ENCODE measurements around the gene ODC1.
"Not testable (repeated sequence)": the region's sequence is repeated elsewhere in the genome, so short reads cannot be mapped to it uniquely, and the experiment has no call there.

The ODC1 gene

DNA sequence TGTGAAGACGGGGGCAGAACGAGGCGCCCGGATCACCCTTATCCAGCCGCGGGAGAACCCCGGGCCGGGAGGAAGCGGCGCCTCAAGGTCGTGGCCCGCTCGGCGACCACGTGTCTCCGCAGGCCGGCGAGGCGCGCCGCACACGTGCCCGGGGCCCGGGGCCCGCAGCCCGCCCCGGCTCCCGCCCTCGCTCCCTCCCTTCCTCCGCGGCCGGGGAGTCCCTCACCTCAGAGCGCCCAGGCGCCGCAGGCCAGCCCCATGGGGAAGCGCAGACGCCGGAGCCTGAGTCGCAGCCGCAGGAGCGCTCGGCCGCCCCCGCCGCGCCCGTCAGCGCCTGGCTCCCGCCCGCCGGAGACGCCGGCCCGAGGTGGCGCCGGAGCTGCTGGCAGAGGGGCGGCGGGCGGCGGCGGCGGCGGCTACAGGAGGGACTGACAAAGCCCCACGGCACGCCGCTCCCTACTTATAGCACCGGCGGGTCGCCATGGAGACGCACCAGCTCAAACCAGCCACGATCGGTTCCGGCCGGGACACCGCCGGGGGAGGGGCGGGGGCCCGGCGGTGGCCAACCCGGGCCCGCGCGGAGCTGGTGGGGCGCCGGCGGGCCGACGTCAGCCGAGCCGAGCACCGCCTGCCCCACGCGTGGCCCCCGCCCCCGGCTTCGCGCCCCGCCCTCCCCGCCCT, at the start of gene ODC1:
Gene ODC1, minus strand, starts transcription at position 433 of the 681 bp plus-strand sequence. CDS start 3,295 bp downstream, outside the sequence.
- peak; percentile 88 for DNase-seq (ENCODE audit: low spot score)

DNA sequence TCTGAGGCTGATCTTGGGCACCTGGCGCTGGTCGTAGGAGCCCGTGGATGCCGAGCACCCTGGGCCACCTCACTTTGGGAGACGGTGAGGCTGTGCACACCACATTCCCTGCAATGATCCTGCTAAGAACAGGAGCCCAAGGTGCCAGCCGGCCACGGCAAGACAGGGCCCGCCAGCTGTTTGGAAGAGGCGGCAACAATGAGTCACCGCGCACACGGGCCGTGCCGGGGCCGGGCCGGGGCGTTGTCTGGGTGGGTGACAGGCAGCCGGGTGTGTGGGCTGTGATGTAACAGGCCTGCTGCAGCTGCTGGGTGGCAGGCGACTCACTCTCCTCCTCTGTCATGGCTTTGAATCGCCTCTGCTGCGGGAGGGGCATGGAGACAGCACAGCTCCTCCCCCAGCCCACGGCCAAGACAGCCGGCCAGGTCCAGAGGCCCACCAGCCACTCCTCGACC, 49.7 kb upstream of the ODC1 start:
- peak; percentile 5 for DNase-seq (ENCODE audit: low spot score)

DNA sequence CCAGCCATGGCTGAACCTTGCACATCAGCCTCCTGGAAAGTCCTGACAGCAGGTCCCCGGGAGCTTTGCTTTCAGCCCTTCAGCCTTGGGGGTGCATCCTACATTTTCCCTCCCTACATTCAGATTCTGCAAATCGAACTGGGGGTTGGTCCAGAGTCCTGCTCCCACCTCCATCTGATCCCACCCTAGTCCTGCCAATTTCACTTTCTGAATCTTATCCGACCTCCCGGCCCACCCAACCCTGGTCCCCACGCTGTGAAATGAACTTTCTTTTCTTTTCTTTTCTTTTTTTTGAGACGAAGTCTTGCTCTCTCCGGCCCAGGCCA, 47.8 kb upstream of the ODC1 start:
- DNase-seq (ENCODE audit: low spot score) = no peak

DNA sequence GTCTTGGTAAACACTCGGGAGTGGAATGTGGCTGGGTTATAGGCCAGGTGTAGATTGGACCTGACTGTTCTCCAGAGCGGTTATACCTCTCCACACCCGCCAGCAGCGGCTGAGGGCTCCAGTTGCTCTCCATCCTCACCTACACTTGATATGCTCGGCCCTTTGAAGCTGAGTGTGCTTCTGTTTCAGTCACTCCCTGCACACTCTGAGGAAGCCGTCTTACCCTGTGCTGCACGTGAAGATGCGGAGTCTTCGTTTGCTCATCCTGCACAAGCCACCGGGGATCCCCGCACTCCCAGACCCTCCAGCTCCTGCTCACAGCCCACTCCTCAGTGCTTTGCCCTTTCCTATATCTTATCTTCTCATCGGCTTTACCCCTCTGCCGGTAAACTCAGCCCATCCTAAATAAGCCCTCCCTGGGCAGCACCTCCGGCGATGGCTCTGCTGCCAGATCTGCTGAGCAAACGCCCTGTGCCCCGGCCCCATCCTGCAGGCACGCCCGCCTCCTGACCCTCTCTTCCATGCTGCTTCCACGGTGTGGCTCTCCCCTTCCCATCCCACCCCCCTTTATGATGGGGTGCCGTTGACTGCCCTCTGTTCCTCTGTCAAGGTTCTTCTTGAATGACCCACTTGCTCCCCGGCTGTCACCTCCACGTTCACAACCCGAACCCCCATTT, 47.3 kb upstream of the ODC1 start:
- DNase-seq (ENCODE audit: low spot score) = no peak

DNA sequence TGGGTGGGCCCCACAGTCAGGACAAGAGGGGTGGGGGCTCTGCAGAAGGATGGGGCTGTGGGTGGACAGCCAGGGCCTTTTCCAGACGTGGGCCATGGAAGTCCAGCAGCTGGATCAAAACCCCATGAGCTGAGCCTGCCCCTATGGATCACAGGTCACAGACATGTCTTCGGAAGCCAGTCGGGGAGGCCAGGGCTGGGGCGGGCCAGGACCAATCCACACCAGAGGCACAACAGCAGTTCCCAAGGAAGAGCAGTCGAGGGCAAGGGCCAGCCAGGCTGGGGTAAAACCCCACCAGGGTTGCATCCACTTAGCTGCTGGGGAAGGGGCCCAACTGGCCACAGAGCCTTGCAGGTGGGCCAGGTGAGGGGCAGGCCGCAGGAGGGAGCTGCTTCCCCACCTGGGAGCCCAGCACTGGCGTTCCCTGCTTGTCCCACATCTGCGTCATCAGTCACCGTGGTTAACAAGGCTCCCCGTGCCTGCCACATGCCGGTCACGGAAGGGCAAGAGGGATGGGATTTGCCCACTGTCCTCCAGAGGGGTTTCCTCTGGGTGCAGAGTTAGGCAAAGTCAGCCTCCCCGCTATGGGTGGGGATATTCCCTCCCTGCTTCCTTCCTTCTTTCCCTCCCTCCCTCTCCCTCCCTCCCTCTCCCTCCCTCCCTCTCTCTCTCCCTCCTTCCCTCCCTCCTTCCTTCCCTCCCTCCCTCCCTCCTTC, 46.4 kb upstream of the ODC1 start:
- DNase-seq (ENCODE audit: low spot score) = no peak

DNA sequence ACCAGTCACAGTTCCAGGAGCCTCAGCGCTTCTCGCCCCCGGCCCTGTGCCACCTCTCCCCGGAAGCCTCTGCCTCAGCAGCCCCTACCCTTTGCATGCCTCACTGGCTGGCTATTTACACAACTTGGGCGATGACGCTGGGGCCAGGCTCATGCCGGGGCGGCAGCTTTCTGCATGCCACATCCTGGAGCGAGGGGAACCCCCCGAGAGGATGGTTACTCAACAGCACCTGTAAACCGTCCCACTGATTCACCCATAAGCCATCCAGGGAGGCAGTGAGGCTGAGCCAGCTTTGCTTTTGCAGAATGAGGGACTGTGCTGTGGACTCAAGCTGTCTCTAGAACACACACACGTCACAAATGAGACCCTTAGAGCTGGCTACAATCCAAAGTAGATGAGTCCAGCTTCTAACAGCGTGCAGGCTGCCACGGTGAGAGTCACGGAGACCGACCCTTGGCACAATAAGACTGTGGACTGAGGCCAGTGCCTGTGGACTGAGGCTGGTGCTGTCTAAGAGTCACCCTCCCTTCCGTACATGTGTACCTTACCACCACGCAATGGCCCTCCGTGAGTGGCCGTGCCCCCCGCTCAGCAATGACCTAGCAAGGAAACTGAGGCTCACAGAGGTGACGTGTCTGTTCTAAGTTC, 45.6 kb upstream of the ODC1 start:
- DNase-seq (ENCODE audit: low spot score) = no peak

DNA sequence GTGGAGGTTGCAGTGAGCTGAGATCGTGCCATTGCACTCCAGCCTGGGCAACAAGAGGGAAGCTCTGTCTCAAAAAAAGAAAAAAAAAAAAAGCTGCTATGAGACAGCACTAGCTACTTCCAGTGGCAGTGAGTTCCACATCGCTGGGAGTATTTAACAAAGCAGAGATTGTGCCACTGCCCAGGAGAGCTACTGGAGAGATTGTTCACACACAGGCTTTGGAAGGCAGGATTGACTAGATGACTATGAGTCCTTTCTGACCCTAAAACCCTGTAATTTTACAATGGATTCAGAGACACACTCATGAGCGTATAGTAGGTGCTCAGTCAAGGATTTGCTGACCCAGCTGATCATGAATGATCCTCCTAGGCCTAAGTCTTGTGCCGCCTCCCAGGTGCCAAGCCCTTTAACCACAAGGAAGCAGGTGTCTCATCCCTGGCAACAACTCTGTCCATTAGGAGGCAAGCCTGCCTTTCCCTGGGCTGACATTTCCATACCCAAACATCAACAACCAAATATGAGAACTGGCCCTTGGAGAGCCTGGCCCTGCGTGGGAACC, 45.0 kb upstream of the ODC1 start:
- DNase-seq (ENCODE audit: low spot score) = no peak

DNA sequence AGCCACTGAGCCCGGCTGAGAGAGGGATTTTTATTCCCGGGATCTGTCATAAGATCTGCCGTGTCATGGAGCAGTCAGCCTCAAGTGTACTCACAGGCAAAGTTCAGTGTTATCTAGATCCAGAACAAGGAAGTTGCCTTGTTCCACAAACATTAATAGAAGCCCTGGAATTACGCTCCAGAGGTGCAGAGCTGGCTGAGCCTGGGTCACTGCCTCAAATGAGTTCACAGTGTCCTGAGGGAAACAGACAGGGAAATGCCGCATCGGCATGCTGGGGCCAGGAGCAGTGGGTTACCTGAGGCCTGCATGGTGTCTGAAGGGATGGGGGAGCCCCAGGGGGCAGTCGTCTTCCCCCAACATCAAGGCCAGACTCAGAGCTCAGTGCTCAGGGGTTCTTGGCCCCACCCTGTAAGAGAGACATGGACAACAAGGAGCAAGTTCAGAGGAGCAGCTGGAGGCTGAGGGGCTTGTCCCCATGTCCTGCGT, 42.7 kb upstream of the ODC1 start:
- no peak for DNase-seq (ENCODE audit: low spot score)

DNA sequence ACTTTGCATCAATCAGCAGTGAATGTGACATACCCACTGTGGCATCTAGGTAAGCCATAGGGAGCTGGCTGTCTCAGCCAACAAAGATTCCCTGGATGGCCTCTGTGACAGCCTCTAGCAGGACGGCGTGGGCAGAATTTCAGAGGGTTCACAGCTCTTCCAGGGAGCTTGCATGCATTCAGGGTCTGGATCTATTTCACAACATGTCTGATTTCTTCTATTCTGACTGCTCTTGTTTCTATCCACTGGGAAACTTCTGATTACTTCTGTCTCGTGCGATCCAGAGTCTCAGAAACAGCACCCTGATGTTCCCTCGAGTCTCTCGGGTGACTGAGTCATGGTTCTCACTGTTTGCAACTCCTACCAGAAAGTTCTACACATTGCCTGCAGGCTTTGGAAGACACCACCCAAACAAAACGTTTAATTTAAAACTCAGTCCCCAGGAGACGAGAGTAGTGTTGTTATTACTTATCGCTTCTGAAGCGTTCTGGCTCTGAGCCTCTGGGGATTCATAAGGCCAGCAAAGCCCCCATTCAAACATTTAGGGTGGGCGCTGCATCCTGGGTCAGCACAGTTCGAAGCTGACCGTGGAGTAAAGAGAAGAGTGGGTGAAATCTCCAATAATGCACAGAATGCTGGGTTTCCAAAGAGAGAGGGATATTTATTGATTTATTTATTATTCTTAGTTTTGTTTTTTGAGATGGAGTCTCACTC, 41.9 kb upstream of the ODC1 start:
- no peak for DNase-seq (ENCODE audit: low spot score)

DNA sequence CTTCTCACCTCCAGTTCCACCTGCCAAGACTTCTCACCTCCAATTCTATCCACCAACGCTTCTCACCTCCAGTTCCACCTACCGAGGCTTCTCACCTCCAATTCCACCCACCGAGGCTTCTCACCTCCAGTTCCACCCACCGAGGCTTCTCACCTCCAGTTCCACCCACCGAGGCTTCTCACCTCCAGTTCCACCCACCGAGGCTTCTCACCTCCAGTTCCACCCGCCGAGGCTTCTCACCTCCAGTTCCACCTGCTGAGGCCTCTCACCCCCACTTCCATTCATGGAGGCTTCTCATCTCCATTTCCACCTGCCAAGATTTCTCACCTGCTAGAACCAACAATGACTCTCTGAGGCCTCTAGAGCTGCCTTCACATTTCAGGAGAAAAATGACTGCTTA, 40.0 kb upstream of the ODC1 start:
- DNase-seq (ENCODE audit: low spot score) = not testable (repeated sequence)

DNA sequence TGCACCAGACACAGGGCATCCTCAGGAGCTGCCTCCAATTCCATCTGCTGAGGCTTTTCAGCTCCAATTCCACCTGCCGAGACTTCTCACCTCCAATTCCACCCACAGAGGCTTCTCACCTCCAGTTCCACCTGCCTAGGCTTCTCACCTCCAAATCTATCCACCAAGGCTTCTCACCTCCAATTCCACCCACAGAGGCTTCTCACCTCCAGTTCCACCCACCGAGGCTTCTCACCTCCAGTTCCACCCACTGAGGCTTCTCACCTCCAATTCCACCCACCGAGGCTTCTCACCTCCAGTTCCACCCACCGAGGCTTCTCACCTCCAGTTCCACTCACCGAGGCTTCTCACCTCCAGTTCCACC, 39.6 kb upstream of the ODC1 start:
- not testable (repeated sequence) for DNase-seq (ENCODE audit: low spot score)

DNA sequence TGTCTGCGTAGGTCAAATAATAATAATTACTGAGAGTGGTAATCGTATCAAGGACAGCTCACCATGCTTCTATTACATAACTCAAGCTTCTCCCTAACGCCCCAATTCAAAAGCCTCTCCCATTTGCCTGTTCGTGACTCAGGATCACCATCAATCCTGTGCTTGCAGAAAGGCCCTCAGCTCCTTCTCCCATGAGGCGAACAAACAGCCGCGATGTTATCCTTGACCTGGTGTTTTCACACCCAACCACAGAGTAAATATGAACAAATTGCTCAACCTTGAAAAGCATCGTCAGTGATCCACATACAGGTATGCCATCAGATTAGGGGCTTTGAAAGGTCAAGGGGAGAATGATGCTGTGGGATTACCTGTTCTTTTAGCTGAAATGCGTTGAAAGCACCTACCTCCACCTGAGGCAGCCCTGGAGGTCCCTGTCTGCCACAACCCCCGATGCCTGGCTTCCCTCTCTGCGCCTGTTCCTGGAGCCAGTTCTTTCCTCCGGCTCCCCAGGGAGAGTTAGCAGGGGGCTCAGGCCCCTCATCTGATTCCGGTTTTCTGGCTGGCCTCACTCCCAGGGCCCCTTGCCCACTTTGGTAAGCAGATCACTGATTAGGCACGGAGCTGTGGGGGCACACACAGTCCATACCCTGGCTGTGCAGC, 39.1 kb upstream of the ODC1 start:
- DNase-seq (ENCODE audit: low spot score) = no peak

DNA sequence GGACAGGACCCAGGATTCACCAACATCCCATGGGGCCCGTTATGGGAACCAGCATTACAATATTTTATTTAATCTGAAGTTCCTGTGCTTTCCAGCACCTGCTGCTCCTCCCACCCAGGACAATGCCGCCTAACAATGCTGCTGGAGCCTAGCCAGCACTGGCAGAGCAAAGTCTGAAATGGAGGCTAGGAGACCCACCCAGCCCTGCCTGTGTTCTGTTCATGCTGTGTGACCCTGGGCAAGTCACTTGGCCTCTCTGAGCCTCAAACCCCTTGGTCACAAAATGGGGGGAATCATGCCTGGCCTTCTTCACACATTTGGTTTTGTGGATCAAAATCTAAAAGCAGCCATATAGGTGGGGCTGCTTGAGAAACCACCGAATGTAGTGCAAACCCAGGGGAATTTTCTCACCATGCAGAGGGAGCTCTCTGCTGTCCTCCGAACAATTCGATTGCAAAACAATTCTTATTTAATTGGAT, 38.5 kb upstream of the ODC1 start:
- DNase-seq (ENCODE audit: low spot score) = no peak

DNA sequence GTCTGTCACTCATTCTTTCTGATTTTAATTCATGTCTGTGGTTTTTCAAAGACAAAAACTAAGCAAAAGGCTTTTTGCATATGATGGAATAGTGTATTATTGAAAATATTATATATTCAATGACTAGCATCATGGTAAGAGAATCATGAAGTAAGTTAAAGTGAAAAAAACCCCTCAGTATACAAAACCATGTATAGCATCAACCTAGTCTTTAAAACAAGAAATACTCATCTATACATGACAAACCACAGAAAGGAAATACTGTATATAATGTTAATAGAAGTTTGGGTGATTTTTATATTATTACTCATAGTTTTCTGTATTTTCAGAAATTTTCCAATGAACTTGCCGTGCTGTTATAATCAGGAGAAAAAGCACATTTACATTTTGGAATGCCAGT, 38.0 kb upstream of the ODC1 start:
- no peak for DNase-seq (ENCODE audit: low spot score)

DNA sequence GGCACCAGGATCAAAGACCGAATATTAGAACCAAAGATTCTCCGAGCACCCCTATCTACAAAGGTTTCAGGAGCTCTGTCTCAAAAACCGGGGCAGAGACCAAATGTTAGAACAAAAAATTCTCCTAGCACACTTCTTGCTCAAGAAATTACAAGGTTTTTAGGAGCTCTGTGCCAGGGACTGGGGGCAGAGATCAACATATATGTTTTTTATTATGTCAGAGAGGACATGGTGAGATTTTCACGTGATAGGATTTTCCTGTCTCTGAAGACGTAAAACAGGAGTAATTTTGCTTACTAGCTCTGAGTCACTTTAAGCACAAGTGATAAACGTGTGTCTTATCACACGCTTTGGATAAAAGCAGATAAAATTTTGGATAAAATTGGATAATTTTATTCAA, 34.8 kb upstream of the ODC1 start:
- DNase-seq (ENCODE audit: low spot score) = no peak

DNA sequence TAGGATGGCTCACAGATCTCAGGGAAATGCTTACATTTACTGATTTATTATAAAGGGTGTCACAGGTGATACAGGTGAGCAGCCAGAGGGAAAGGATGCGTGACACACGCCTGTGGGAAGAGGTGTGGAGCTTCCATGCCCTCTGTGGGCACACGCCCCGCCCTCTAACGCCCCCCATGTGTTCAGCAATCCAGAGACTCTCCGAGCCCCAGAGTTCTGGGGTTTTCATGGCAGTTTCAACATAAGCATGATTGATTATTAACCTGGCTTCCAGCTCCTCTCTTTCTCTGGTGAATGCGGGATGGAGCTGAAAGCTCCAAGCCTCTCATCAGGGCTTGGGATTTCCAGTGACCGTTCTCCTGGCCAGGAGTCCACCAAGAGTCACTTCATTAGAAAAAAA, 34.3 kb upstream of the ODC1 start:
- no peak for DNase-seq (ENCODE audit: low spot score)

DNA sequence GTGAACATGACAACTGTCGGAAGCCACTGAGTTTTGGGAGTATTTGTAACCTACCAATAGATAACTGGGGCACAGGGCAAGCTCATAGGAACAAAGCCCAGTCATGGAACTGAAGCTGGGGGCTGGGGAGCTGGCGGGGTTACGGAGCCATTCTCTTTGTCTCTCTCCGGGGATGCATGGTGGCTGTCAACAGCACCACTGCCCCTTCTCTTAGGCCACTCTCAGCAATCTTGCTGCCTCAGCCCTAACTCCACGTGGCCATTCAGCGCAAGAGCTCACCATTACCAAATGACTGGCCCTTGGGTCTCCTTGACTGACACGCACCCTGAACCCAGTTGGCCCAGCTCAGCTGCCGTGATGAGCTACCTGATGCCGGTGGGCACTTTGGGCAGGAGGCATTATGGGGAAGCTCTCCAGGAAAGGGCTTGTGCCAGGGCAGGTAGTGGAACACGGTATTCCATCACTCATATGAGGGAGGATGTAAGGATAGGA, 33.6 kb upstream of the ODC1 start:
- no peak for DNase-seq (ENCODE audit: low spot score)

DNA sequence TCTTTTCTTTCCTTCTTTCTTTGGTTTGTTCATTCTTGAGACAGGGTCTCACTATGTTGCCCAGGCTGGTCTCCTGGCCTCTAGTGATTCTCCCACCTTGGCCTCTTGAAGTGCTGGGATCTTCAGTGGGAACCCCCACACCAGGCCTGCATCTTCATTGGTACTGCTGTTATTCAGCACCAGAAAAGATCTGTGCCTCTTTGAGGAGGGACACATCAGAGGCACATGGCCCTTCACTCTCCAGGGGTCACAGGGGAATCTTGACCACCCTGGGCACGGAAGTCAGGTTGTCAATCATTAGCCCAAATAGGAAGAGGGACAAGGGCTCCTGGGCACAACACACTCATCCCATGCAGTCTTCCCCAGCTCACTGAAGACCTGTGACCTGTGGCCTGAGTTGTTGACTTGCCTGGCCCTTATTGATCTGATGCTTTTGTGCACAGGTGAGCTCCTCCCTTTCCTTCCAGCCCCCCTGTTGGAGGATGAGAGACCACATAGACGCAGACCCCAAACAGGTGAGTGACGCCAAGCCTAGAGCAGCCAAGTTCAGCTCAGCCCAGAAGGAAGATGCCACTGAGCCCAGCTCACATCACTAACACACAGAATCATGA, 33.0 kb upstream of the ODC1 start:
- DNase-seq (ENCODE audit: low spot score) = no peak

DNA sequence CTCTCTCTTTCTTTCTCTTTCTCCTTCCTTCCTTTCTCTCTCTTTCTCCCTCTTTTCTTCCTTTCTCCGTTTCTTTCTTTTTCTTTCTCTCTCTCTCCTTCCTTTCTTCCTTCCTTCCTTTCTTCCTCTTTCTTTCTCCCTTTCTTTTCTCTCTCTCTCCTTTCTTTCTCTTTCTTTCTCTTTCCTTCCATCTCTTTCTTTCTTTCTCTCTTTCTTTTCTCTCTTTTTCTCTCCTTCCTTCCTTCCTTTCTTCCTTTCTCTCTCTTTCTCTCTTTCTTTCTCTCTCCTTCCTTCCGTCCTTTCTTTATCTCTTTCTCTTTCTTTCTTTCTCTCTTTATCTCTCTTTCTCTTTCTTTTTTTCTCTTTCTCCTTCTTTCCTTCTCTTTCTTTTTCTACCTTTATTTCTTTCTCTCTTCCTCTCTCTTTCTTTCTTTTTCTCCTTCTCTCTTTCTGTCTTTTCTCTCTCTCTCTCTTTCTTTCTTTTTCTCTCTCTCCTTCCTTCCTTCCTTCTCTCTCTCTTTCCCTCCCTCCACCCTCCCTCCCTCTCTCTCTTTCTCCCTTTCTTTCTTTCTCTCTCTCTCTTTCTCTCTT, 32.3 kb upstream of the ODC1 start:
- DNase-seq (ENCODE audit: low spot score) = no peak

DNA sequence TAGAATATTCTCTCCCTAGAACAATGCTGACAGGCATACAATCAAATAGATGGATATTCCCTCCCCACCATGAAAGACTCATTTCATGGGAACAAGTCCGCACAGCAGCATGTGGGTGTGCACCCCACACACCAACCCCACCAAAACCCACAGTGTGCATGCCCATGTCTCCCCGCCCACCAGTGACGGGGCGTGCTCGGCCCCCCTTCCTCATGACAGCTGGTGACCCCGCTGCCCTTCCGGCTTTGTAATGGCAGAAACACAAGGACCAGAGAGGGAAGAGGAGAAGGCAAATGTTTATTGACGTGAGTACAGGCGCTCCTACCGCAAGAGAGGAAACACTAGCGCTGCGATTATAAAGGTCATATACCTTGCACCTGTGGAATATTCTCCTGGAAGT, 30.8 kb upstream of the ODC1 start:
- DNase-seq (ENCODE audit: low spot score) = no peak

Measured in globus pallidus (tissue), 1 donor.